ENCODE data around the gene RIMBP3B. TPM values are rescaled to one million over a fixed set of nuclear protein-coding genes. Genes with fewer than 3 reads are reported as not detected.
"Not testable (repeated sequence)": the region's sequence is repeated elsewhere in the genome, so short reads cannot be mapped to it uniquely, and the experiment has no call there.

Gene RIMBP3B
- total RNA-seq, 2 experiments from 2014 or later, result 0.15 to 0.48 TPM

DNA sequence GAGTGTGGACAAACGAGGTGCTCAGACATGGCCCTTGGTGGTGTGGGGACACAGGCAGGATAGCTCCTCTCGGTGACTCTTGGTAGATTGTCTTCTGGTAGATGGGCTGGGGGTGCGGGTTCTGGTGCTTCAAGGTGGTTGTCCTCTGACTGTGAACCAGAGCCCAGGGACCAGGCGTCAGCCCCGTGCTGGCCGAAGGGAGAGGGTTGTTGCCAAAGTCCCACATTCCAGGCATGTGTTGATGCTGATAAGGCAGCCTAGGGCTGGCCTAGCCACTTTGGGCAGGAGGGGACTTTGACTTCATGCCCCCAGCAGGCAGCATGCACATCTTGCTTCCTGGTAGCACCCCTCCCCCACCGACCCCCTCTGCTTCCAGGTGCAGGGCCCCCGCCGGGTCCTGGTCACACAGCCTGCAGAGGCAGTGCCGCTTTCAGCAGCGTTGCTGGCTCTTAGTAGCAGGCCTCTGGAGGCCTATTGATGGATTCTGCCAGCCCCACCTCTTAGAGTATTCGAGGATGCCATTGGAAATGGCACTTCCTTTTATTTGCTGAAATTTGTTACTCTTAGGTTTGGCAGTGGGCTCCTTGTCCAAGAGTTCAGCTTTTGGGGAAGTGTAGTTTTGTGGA, 40.6 kb downstream of the RIMBP3B start:
- not testable (repeated sequence) for H3K36me3 Mint-ChIP-seq; H3K4me1 Mint-ChIP-seq (ENCODE audit: low read depth); H3K9me3 Mint-ChIP-seq

DNA sequence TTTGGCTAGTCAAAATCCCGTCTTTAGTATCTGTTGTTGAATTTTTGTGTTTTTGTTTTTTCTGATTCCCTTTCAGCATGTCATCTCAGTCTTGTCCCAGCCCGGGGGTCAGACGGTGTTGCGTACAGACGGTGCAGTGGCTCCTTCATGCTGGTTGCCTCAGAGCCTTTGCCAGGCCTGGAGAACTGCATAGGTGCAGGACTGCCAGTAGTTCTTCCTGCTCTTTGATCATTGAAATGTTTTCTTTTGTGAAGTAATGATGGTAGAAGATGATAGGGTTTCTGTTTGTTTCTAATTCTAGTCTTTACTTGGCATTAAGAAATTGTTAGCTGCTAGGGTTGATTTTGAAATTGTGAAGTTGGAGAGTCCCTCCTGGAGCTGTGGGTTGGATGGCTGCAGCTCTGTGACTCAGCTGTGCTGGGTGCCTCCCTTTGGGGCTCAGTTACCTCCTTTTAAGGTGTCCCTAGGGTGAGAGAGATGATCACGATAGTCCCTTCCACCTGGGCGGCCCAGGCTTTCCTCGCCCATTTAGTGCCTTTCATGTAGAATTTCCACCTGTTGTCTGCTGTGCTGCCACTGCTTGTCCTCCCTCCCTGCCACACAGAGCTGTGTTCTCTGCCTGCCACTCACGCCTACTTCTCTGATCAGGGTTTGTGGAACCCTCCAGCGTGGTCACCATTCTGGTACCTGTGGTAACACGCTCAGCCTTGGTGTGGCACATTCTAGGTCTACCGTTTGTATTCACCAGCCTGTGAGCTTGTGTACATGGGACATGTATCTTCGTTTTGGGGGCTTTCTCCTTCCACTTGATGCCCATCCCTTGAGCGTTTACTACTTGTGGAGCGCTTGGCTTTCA, 51.1 kb downstream of the RIMBP3B start:
- intact Hi-C loops (cut with micrococcal nuclease); H3K27me3 Mint-ChIP-seq; H3K27ac Mint-ChIP-seq; H3K9me3 Mint-ChIP-seq; DNase-seq; POLR2A ChIA-PET; H3K4me3 Mint-ChIP-seq; H3K36me3 Mint-ChIP-seq; CTCF ChIA-PET; H3K4me1 Mint-ChIP-seq (ENCODE audit: low read depth): not testable (repeated sequence)

More for the DNA sequence above, 40.6 kb downstream of the RIMBP3B start:
- POLR2A ChIA-PET; DNase-seq; CTCF ChIA-PET; intact Hi-C loops (cut with micrococcal nuclease); H3K27ac Mint-ChIP-seq; H3K4me3 Mint-ChIP-seq; H3K27me3 Mint-ChIP-seq: not testable (repeated sequence)

- CTCF ChIA-PET; DNase-seq; H3K27me3 Mint-ChIP-seq; H3K9me3 Mint-ChIP-seq; H3K4me3 Mint-ChIP-seq; H3K4me1 Mint-ChIP-seq (ENCODE audit: low read depth); H3K36me3 Mint-ChIP-seq; intact Hi-C loops (cut with micrococcal nuclease); POLR2A ChIA-PET; H3K27ac Mint-ChIP-seq: not testable (repeated sequence)
Measured at GRCh38 chr22:21435998-21436810, 52.7 kb downstream of the RIMBP3B start.

DNA sequence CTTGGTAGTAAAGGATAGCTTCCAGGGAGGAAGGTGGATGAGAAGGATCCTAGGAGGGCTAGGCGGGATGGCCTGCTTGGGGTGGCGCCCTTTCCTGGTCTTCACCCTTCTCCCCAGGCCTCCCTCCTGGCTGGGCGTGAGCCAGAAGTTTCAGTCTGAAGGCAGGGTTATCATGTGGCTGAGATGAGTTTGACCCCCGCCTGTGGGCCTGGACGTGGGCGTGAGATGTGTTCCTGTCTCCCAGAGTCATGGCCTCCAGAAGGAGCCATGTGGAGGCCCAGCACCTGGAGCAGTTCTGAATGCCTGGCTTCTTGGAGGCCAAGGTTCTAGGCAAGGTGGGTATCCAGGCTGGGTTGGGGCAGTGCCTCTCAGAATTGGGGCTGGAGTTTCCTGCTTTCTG, 54.5 kb downstream of the RIMBP3B start:
- H3K27ac Mint-ChIP-seq; H3K36me3 Mint-ChIP-seq; intact Hi-C loops (cut with micrococcal nuclease); H3K9me3 Mint-ChIP-seq; H3K4me1 Mint-ChIP-seq (ENCODE audit: low read depth); H3K4me3 Mint-ChIP-seq; POLR2A ChIA-PET; CTCF ChIA-PET; H3K27me3 Mint-ChIP-seq; DNase-seq: not testable (repeated sequence)

Other genes with a start within 250 kb of the RIMBP3B start
- gene HIC2, start 33.6 kb downstream of the RIMBP3B start, total RNA-seq, result 1 to 10 TPM; 3.6 to 3.7 TPM
- 1 to 10 TPM in 1 of 2 experiments, under 1 TPM in 1; 0.78 to 1.4 TPM for gene TMEM191C, start 83.6 kb downstream of the RIMBP3B start, total RNA-seq
- gene RIMBP3C, start 167.7 kb downstream of the RIMBP3B start, total RNA-seq, result under 1 TPM in 1 of 2 experiments, not detected in 1; 0.46 TPM
- gene UBE2L3, start 184.0 kb downstream of the RIMBP3B start, total RNA-seq, result 10 to 100 TPM; 52.4 to 53.1 TPM
- 10 to 100 TPM; 45.3 to 47.1 TPM for gene YDJC, start 246.3 kb downstream of the RIMBP3B start, total RNA-seq
- under 1 TPM; 0.27 to 0.31 TPM for gene CCDC116, start 249.0 kb downstream of the RIMBP3B start, total RNA-seq